Aorta (tissue), 5 donors: ENCODE results near the gene COL19A1. TPM values are rescaled to one million over a fixed set of nuclear protein-coding genes. Genes with fewer than 3 reads are reported as not detected.

Experiments used
- ATAC-seq: fragments of 200-7000 bp; cut with Tn5 transposase; one replicate; pipeline ENCODE4 v1.9.1; 2022; ENCODE audit warnings: moderate library complexity; ENCODE audit not compliant: low FRiP score
- DNase-seq, 2 donors: peaks; one replicate each; pipeline ENCODE4 v3.0.0-alpha.2; 2020
- H3K27ac ChIP-seq, 2 donors: one replicate each; pipeline ENCODE4 v1.5.1; 2013; ENCODE audit warnings: low read length in 2 of 2, mild to moderate bottlenecking in 2 of 2, moderate library complexity in 2 of 2, control low read depth in 1 of 2, inconsistent platforms in 1 of 2, low read depth in 1 of 2
- H3K27me3 ChIP-seq, 2 donors: one replicate each; pipeline ENCODE4 v1.6.1; 2013; ENCODE audit warnings: control low read depth in 1 of 2, low read length in 1 of 2, mild to moderate bottlenecking in 1 of 2, moderate library complexity in 1 of 2; ENCODE audit not compliant: insufficient read depth in 2 of 2, control insufficient read depth in 1 of 2
- H3K36me3 ChIP-seq, 2 donors: one replicate each; pipeline ENCODE4 v1.6.1; 2013; ENCODE audit warnings: control low read depth in 1 of 2, low read length in 1 of 2, mild to moderate bottlenecking in 1 of 2; ENCODE audit not compliant: insufficient read depth in 2 of 2, control insufficient read depth in 1 of 2
- H3K4me1 ChIP-seq, 2 donors: one replicate each; pipeline ENCODE4 v1.6.1; 2013; ENCODE audit warnings: low read length in 2 of 2, control low read depth in 1 of 2, mild to moderate bottlenecking in 1 of 2, moderate library complexity in 1 of 2; ENCODE audit not compliant: insufficient read depth in 2 of 2, control insufficient read depth in 1 of 2
- H3K4me3 ChIP-seq, 2 donors: one replicate each; pipeline ENCODE4 v1.5.1; 2013; ENCODE audit warnings: low read length in 2 of 2, control low read depth in 1 of 2, mild to moderate bottlenecking in 1 of 2
- H3K9me3 ChIP-seq: one replicate; pipeline ENCODE4 v1.6.1; 2013; ENCODE audit warnings: mild to moderate bottlenecking, low read length; ENCODE audit not compliant: control insufficient read depth
- WGBS, 2 donors: extraction: QIAGEN DNeasy Blood & Tissue Kit; methylation state at CpG; one replicate each; pipeline ENCODE4 v1.1.7; 2013; 5-methylcytosine and 5-hydroxymethylcytosine counted together
- intact Hi-C, 2 donors: fragments of 100-400 bp; cut with DNase I; formaldehyde crosslinking; loops; one replicate each; pipeline versions ENCODE4 v1.14.2 to v1.15.0; 2022
- polyA plus RNA-seq, 2 donors: library from polyadenylated mRNA; stranded (reverse); fragments of 200-250 nt; gene quantifications; one replicate each; pipeline ENCODE4 v1.2.3, GENCODE V29; 2013
- total RNA-seq, 2 donors: library from RNA; stranded (reverse); fragmentation: NEBNext Ultra II Directional; extraction: Animal tissue kit (Norgen Biotek cat#: 25700); gene quantifications; one replicate each; pipeline ENCODE4 v1.2.1, GENCODE V29; 2021
- donor health status: healthy with polysubstance abuse.
- donor health status: Bipolar disorder and iron deficiency.
- donor health status: DM: no; HTN: no; CAD: no.
- donor health status: DM: no; HTN: no; CAD: no.
- donor health status: DM: yes; HTN: yes; CAD: no.

COL19A1 gene
- total and polyA plus RNA-seq, 4 donors, result 0.42 to 1.8 TPM; not detected in 2

DNA sequence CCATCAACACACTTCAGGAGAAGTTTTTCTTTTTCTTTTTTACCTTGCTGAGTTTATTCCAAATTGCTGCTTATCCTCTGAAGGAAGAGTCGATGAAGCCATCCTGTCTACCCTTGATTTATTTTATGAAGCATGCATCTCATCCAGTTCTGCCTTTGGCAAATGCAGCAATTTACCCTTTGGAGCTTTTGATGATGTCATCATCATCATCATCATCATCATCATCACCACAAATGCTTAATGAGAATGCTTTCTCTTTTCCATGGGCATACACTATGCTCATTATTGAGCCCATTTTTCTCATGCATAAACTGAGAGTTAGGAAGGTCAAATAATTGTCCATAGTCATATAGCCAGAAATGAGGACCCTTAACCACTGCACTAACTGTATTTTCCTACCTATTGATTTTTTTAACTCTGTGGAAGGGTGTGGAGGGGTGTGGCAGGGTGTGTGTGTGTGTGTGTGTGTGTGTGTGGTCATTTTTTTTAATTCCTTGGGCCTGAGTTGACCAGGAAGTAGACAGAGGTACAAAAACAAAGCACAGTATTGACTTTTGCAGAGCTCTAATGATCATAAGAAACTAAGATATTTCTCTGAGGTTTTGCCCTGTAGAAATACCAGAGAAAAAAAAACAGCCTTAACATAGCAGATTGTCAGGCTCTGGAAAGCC, 353.7 kb downstream of the COL19A1 start:
- H3K27ac ChIP-seq, result no peak overlapping the region
- no peak for DNase-seq
- no peaks in the 10 kb centered on the region for H3K36me3 ChIP-seq
- ATAC-seq, result no peak
- intact Hi-C loops, result loop anchor here (5.0 to 10.0 kb wide), 2 partner anchors 145 to 147 kb away; no protein-coding TSS in a partner anchor
- WGBS, 2 donors, result 78 to 90% methylated on average over 1 of the region's 1 CpG
- no peaks in the 10 kb centered on the region for H3K27me3 ChIP-seq
- H3K4me1 ChIP-seq, result no peaks in the 10 kb centered on the region
- no peak overlapping the region for H3K4me3 ChIP-seq
- no peaks in the 10 kb centered on the region for H3K9me3 ChIP-seq

DNA sequence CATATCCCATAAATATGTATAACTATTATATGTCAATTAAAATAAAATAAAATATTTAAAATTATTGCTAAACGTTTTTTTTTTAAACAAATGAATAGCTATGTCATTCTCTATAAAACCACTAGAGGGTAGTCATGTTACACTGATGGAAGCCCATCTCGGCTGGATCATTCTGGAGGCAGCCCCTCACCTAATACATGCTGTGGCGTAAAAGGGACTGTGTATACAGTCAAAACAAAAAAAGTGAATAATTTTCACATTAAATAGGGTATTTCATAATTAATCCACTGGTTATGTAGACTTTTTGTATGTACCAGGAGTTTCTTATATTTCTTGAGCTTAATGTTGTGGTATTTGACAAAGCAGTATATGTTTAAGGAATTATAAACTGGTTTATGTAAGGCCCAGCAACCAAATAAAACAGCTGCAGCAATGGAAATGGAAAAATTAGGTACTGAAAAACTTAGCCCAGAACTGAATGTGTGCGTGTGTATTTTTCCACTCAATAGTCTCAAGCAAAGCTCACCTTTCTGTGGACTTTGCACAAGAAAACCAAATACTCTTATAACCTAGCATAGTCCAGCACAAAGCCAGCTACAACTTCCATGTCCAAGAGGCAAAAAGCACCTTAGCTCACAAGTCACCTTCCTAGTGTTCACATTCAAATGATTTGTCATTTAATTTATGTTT, 354.8 kb downstream of the COL19A1 start:
- H3K4me1 ChIP-seq, result no peaks in the 10 kb centered on the region
- ATAC-seq, result no peak
- intact Hi-C loops, result loop anchor here (5.0 to 10.0 kb wide), 2 partner anchors 144 to 146 kb away; no protein-coding TSS in a partner anchor
- WGBS, 2 donors, result 14 to 21% methylated on average over 4 of the region's 4 CpGs
- H3K27me3 ChIP-seq, result no peaks in the 10 kb centered on the region
- H3K4me3 ChIP-seq, result no peak overlapping the region
- no peaks in the 10 kb centered on the region for H3K36me3 ChIP-seq
- H3K27ac ChIP-seq, result no peak overlapping the region
- no peak for DNase-seq
- H3K9me3 ChIP-seq, result no peaks in the 10 kb centered on the region

DNA sequence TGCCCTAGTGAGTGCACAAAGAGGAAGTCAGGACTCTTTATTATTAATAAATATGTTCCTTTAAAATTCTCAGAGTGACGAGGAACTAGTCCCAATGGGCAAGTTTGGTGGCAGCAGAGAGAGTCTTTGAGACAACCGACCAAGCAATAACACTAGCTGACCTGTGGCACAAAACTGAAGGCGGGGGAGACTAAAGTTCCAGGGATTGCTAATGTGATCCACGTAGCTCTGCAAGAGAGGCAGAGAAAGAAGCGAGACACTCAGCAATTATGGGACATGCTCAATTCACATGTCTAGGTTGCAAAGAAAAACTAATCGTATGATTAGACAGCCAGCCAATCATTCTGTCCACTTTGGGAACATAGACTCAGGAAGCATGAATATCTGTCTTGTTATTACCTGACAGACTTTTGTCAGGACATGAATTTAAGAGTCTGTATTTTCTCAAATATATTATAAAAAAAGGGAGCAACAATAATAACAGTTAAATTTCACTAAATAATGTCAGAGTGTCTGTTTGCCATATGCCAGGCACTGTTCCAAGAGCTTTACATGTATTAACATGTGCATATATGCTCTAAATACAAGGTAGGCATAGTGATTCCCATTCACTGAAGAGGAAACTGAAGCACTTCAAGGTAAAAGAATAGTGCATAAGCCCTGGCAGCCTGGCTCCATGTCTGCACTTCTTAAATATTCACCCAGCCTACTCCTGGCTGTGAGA, 355.5 kb downstream of the COL19A1 start:
- intact Hi-C loops, result loop anchor here (5.0 to 10.0 kb wide), 2 partner anchors 143 to 145 kb away; no protein-coding TSS in a partner anchor
- no peaks in the 10 kb centered on the region for H3K9me3 ChIP-seq

DNA sequence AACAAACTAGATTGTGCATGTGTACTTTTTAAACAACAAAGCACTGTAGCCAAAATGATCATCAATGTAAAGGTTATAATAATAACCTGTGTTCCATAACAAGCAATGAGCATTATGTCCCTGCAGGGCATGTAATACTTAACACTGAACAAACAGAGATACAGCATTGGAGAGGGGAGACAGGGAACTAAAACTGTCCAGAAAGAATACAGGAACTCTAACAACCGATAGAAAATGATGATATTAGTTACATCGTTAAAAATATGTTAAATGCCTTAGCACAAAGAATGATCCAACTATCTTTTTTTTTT, 356.0 kb downstream of the COL19A1 start:
- Histone ChIP-seq H3K4me1 (no peaks in the 10 kb centered on the region), H3K9me3 (no peaks in the 10 kb centered on the region), H3K27me3 (no peaks in the 10 kb centered on the region), H3K4me3 (no peak overlapping the region), H3K36me3 (no peaks in the 10 kb centered on the region), H3K27ac (no peak overlapping the region)
- DNase-seq, result no peak
- 69 to 75% methylated on average over 2 of the region's 2 CpGs for WGBS, 2 donors
- no peak for ATAC-seq
- intact Hi-C loops, result loop anchor here (5.0 to 10.0 kb wide), 2 partner anchors 142 to 145 kb away; no protein-coding TSS in a partner anchor

More for the DNA sequence above, 355.5 kb downstream of the COL19A1 start:
- WGBS, 2 donors, result 66 to 71% methylated on average over 6 of the region's 6 CpGs
- ATAC-seq, result no peak
- DNase-seq, result no peak
- H3K36me3 ChIP-seq, result no peaks in the 10 kb centered on the region
- no peak overlapping the region for H3K27ac ChIP-seq
- H3K4me3 ChIP-seq, result no peak overlapping the region
- H3K27me3 ChIP-seq, result no peaks in the 10 kb centered on the region
- H3K4me1 ChIP-seq, result no peaks in the 10 kb centered on the region

DNA sequence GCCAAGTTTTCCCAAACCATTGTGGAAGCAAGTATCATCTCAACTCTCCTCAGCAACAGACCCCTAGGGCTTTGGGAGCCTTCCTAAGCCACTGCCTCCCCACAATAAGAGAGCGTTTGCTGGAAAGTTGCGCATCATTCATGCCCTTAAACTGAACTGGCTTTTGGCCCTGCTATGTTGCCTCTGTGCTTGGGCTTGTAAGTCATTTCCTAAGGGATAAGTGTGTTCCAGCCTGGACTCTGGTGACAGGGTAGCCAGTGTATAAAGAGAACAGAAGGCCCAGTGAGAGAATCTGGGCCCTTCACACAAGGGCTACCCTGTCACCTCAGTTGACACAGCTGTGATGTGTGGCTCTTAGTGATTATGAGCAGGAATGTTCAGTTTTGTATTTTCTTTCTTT, 358.7 kb downstream of the COL19A1 start:
- H3K27ac ChIP-seq, result no peak overlapping the region
- H3K36me3 ChIP-seq, result no peaks in the 10 kb centered on the region
- H3K27me3 ChIP-seq, result no peaks in the 10 kb centered on the region
- H3K4me1 ChIP-seq, result no peaks in the 10 kb centered on the region
- peak; percentile 22 for ATAC-seq
- 69 to 88% methylated on average over 2 of the region's 2 CpGs for WGBS, 2 donors
- no peak for DNase-seq
- intact Hi-C loops, result loop anchor here in 1 of 2 donors (10.0 kb wide), 1 partner anchor 140 kb away; no protein-coding TSS in a partner anchor
- H3K9me3 ChIP-seq, result no peaks in the 10 kb centered on the region
- H3K4me3 ChIP-seq, result no peak overlapping the region

DNA sequence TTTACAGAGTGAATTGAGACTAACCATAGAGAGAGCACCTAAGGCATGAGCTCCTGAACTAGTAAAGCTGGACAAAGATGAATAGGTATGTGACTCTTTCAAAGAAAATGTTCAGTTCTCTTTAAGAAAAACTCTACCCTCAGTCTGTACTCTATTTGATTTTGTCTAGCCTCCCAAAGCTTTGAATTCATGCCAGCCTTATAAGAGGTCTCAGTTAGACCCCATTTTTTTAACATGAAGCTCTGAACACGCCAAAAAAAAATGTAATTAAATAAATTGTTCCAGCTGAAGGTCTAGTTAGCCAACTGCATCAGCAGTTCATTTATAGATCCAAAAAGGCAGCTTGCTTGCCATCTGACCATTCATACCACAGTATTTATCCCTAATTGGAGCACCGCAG, 365.0 kb downstream of the COL19A1 start:
- Histone ChIP-seq H3K4me3 (no peak overlapping the region), H3K27ac (no peak overlapping the region), H3K9me3 (no peaks in the 10 kb centered on the region), H3K4me1 (no peaks in the 10 kb centered on the region), H3K27me3 (no peaks in the 10 kb centered on the region), H3K36me3 (no peaks in the 10 kb centered on the region)
- 67 to 68% methylated on average over 2 of the region's 2 CpGs for WGBS, 2 donors
- intact Hi-C loops, result no loop called here
- ATAC-seq (no peak), DNase-seq (no peak)

DNA sequence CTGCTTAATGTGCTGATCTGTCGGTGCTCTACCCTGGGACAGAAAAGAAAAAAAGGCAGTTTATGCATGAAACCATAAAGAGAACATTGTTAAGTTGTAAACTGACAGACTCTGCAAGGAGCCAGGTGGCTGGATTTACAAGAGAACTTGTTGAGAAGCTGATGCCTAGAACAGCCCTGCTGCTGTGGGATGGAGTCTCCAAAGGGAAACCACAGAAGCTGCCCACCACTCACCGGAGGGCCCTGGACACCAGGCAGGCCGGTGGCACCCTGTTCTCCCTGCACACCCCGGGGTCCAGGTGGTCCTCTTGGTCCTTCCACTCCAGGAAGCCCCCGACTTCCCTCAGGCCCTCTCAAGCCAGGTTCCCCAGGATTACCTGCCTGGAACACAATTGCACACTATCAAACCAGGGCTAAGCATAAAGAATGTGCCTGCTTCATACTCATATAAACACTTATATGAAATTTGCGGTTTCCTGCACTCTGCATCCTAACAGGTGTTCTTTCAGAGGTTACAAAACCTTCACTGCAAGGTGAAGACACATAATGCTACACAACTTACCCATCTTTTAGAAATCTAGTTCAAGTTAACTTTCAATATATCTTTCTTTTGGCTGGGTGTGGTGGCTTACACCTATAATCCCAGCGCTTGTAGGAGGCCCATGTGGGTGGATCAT, 368.3 kb downstream of the COL19A1 start:
- H3K27ac ChIP-seq, result no peak overlapping the region
- H3K36me3 ChIP-seq, result no peaks in the 10 kb centered on the region
- H3K4me1 ChIP-seq, result no peaks in the 10 kb centered on the region
- H3K9me3 ChIP-seq, result no peaks in the 10 kb centered on the region
- WGBS, 2 donors, result 93 to 94% methylated on average over 7 of the region's 7 CpGs
- intact Hi-C loops, result no loop called here
- no peak overlapping the region for H3K4me3 ChIP-seq
- DNase-seq, result no peak
- H3K27me3 ChIP-seq, result no peaks in the 10 kb centered on the region
- ATAC-seq, result no peak

DNA sequence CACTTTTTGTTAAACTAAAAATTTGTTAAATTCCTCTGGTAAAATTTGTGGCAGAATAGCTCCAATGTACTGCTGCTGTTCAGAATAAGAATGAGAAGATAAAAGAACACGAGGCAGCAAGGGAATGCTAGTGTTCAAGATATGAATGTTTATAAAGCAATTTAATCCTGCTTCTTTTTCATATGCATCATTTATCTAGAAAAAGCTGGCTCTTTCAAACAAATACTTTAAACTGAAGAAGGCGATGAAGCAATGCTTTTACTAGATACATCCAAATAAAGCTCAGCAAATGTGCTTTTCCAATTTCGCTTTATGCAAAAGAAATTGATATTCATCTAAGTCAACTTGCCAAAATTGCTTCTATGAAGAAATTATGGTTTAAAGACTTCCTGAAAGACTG, 370.0 kb downstream of the COL19A1 start:
- intact Hi-C loops, result no loop called here
- ATAC-seq, result no peak
- WGBS, 2 donors, result 48 to 49% methylated on average over 3 of the region's 3 CpGs
- H3K27ac ChIP-seq, result no peak overlapping the region
- no peaks in the 10 kb centered on the region for H3K4me1 ChIP-seq
- no peaks in the 10 kb centered on the region for H3K9me3 ChIP-seq
- H3K36me3 ChIP-seq, result no peaks in the 10 kb centered on the region
- H3K4me3 ChIP-seq, result no peak overlapping the region
- no peak for DNase-seq
- no peaks in the 10 kb centered on the region for H3K27me3 ChIP-seq
